IMR-90 (cell line): ENCODE measurements around the gene CENPF. TPM values are rescaled to one million over a fixed set of nuclear protein-coding genes. Genes with fewer than 3 reads are reported as not detected.

Source experiments
- ATAC-seq: fragments of 200-7000 bp; cut with Tn5 transposase; 2 replicates; pipeline ENCODE4 v1.9.1; 2020; ENCODE audit warnings: low read depth, mild to moderate bottlenecking, moderate library complexity
- BruUV-seq: library from RNA; stranded (reverse); fragments of 400-500 nt; replicated peaks from 2 replicates; lab custom pipeline; 2021; lab: Mats Ljungman, UMichigan
- CTCF ChIA-PET: fragments of 300-600 bp; formaldehyde crosslinking; extraction: SDS; loops from one replicate; lab custom pipeline; 2021; ENCODE audit warnings: antibody characterized with exemption; lab: Yijun Ruan, JAX
- POLR2A ChIA-PET: fragments of 300-600 bp; sonication (Branson Sonifier 250); formaldehyde crosslinking; loops from one replicate; lab custom pipeline; 2022; ENCODE audit warnings: antibody characterized with exemption; ENCODE audit not compliant: unreplicated experiment; lab: Charles Lee
- DNase-seq: peaks from one replicate; pipeline ENCODE4 v3.0.0; 2013
- H2AFZ ChIP-seq: replicated peaks from 2 replicates; pipeline ENCODE3; 2013; ENCODE audit warnings: low read length, mild to moderate bottlenecking; ENCODE audit not compliant: poor library complexity
- H2AK5ac ChIP-seq: 2 replicates; pipeline ENCODE4 v1.6.1; 2013; ENCODE audit warnings: low read depth, low read length, inconsistent platforms
- H2AK9ac ChIP-seq: replicated peaks from 2 replicates; pipeline ENCODE3; 2013; ENCODE audit warnings: mild to moderate bottlenecking, low read depth, low read length, moderate library complexity; ENCODE audit not compliant: poor library complexity
- H2BK120ac ChIP-seq: 2 replicates; pipeline ENCODE4 v1.6.1; 2013; ENCODE audit warnings: low read depth, low read length, inconsistent platforms
- H2BK15ac ChIP-seq: 3 replicates; pipeline ENCODE4 v1.6.1; 2013; ENCODE audit warnings: low read depth, low read length, inconsistent platforms
- H2BK20ac ChIP-seq: 2 replicates; pipeline ENCODE4 v1.6.1; 2013; ENCODE audit warnings: low read depth, mild to moderate bottlenecking, inconsistent platforms, low read length, moderate library complexity
- H2BK5ac ChIP-seq: 2 replicates; pipeline ENCODE4 v1.6.1; 2013; ENCODE audit warnings: mild to moderate bottlenecking, low read depth, low read length, inconsistent platforms; ENCODE audit not compliant: poor library complexity, severe bottlenecking
- H3K14ac ChIP-seq: replicated peaks from 2 replicates; pipeline ENCODE4 v1.6.1; 2013; ENCODE audit warnings: low read depth, low read length, inconsistent platforms
- H3K18ac ChIP-seq: 2 replicates; pipeline ENCODE4 v1.6.1; 2013; ENCODE audit warnings: low read depth, low read length, control low read depth
- H3K23ac ChIP-seq: 2 replicates; pipeline ENCODE4 v1.6.1; 2013; ENCODE audit warnings: low read depth, low read length, inconsistent platforms
- H3K27ac ChIP-seq: 2 replicates; pipeline ENCODE4 v1.5.1; 2013; ENCODE audit warnings: mild to moderate bottlenecking, control low read depth, low read length; ENCODE audit not compliant: insufficient read depth
- H3K27me3 ChIP-seq: 2 replicates; pipeline ENCODE4 v1.6.1; 2013; ENCODE audit warnings: low read length; ENCODE audit not compliant: control insufficient read depth, insufficient read depth
- H3K36me3 ChIP-seq: 2 replicates; pipeline ENCODE4 v1.6.1; 2013; ENCODE audit warnings: low read length, mixed read lengths; ENCODE audit not compliant: control insufficient read depth, insufficient read depth
- H3K4ac ChIP-seq: 2 replicates; pipeline ENCODE4 v1.6.1; 2013; ENCODE audit warnings: low read depth, low read length, inconsistent platforms
- H3K4me1 ChIP-seq: 2 replicates; pipeline ENCODE4 v1.6.1; 2013; ENCODE audit warnings: low read length, mixed read lengths; ENCODE audit not compliant: control insufficient read depth, insufficient read depth
- H3K4me2 ChIP-seq: 2 replicates; pipeline ENCODE4 v1.6.1; 2013; ENCODE audit warnings: low read depth, mild to moderate bottlenecking, control low read depth, low read length, moderate library complexity
- H3K4me3 ChIP-seq: 2 replicates; pipeline ENCODE4 v1.5.1; 2013; ENCODE audit warnings: low read depth, mild to moderate bottlenecking, control low read depth, low read length, moderate library complexity; ENCODE audit not compliant: insufficient read depth
- H3K56ac ChIP-seq: 2 replicates; pipeline ENCODE4 v1.6.1; 2013; ENCODE audit warnings: low read length, inconsistent platforms; ENCODE audit not compliant: insufficient read depth; ENCODE audit errors: extremely low read depth
- H3K79me1 ChIP-seq, 2 experiments: 2 replicates each; pipeline ENCODE4 v1.6.1; 2013; ENCODE audit warnings: low read length in 2 of 2, inconsistent platforms in 1 of 2, low read depth in 1 of 2
- H3K9ac ChIP-seq: 2 replicates; pipeline ENCODE4 v1.6.1; 2013; ENCODE audit warnings: low read depth, low read length, control low read depth
- H3K9me1 ChIP-seq: 2 replicates; pipeline ENCODE4 v1.6.1; 2013; ENCODE audit warnings: low read length, inconsistent platforms; ENCODE audit not compliant: insufficient read depth
- H3K9me3 ChIP-seq: 2 replicates; pipeline ENCODE4 v1.6.1; 2013; ENCODE audit warnings: low read length; ENCODE audit not compliant: control insufficient read depth, insufficient read depth
- H4K20me1 ChIP-seq: 2 replicates; pipeline ENCODE4 v1.6.1; 2013; ENCODE audit warnings: low read length, inconsistent platforms; ENCODE audit not compliant: insufficient read depth
- H4K5ac ChIP-seq: 2 replicates; pipeline ENCODE4 v1.6.1; 2013; ENCODE audit warnings: mild to moderate bottlenecking, low read depth, low read length, control low read depth
- H4K8ac ChIP-seq, 2 experiments: 2 replicates each; pipeline ENCODE4 v1.6.1; 2013; ENCODE audit warnings: low read depth in 2 of 2, low read length in 2 of 2, control low read depth in 1 of 2, inconsistent platforms in 1 of 2
- H4K91ac ChIP-seq: 2 replicates; pipeline ENCODE4 v1.6.1; 2013; ENCODE audit warnings: low read depth, low read length, inconsistent platforms; ENCODE audit not compliant: insufficient read depth
- BHLHE40 ChIP-seq: fragments of 150-350 bp; IDR thresholded peaks from 2 replicates; pipeline ENCODE4 v1.6.1; 2016; ENCODE audit warnings: mild to moderate bottlenecking, low read depth, low read length
- CHD1 ChIP-seq: IDR thresholded peaks from 2 replicates; pipeline ENCODE4 v1.6.1; 2012; ENCODE audit warnings: low read depth, low read length, improper control_type of control experiment
- MAFK ChIP-seq: IDR thresholded peaks from 2 replicates; pipeline ENCODE4 v1.6.1; 2012; ENCODE audit warnings: low read depth, low read length, improper control_type of control experiment
- MAZ ChIP-seq: IDR thresholded peaks from 2 replicates; pipeline ENCODE4 v1.6.1; 2012; ENCODE audit warnings: low read depth, mild to moderate bottlenecking, low read length, improper control_type of control experiment, moderate library complexity, borderline replicate concordance
- MXI1 ChIP-seq: IDR thresholded peaks from 2 replicates; pipeline ENCODE4 v1.6.1; 2012; ENCODE audit warnings: low read depth, mild to moderate bottlenecking, low read length, moderate library complexity, borderline replicate concordance
- NFE2L2 ChIP-seq: fragments of 150-350 bp; IDR thresholded peaks from 2 replicates; pipeline ENCODE4 v1.6.1; 2016; ENCODE audit warnings: low read depth, mild to moderate bottlenecking, low read length
- RAD21 ChIP-seq: IDR thresholded peaks from 2 replicates; pipeline ENCODE4 v1.6.1; 2012; ENCODE audit warnings: low read length, improper control_type of control experiment
- RCOR1 ChIP-seq: IDR thresholded peaks from 2 replicates; pipeline ENCODE4 v1.6.1; 2012; ENCODE audit warnings: mild to moderate bottlenecking, low read length, improper control_type of control experiment; ENCODE audit not compliant: insufficient replicate concordance
- SMC3 ChIP-seq: fragments of 150-350 bp; IDR thresholded peaks from 2 replicates; pipeline ENCODE4 v1.6.1; 2016; ENCODE audit warnings: low read depth, mild to moderate bottlenecking, antibody characterized with exemption, low read length, moderate library complexity
- WGBS, 2 experiments: methylation state at CpG; one replicate each; pipeline versions ENCODE4 v1.1.5 to v1.1.7; 2013; ENCODE audit warnings: missing lambda C conversion rate in 2 of 2; ENCODE audit not compliant: insufficient read length in 1 of 2; ENCODE audit errors: extremely low coverage in 2 of 2; 5-methylcytosine and 5-hydroxymethylcytosine counted together
- dilution Hi-C: fragments of 300-500 bp; cut with HindIII; formaldehyde crosslinking; loops from one replicate; pipeline ENCODE4 v1.14.3; 2018; ENCODE audit warnings: low sequenced_read_pairs; ENCODE audit not compliant: unreplicated experiment
- in situ Hi-C: fragments of 300-500 bp; cut with MboI; formaldehyde crosslinking; loops from 3 replicates; pipeline ENCODE4 v1.14.3; 2019; ENCODE audit warnings: low sequenced_read_pairs, inconsistent platforms, mixed read lengths
- intact Hi-C: fragments of 100-400 bp; cut with micrococcal nuclease; formaldehyde crosslinking; loops from 2 replicates; pipeline ENCODE4 v1.10.0; 2022
- polyA plus RNA-seq, 3 experiments: library from polyadenylated mRNA; depleted of rRNA; stranded (reverse); fragments of >200 nt; gene quantifications; 2 replicates each; pipeline ENCODE4 v1.2.3, GENCODE V29; 2012; ENCODE audit warnings: low replicate concordance in 1 of 3
- total RNA-seq: library from RNA; depleted of rRNA; stranded (reverse); fragments of >200 nt; gene quantifications from 2 replicates; pipeline ENCODE4 v1.2.3, GENCODE V29; 2012
- TF ChIP-seq, protein P1 (sequence below): conservative IDR thresholded peaks from 2 replicates; pipeline ENCODE4 v1.5.1; 2012; ENCODE audit warnings: mild to moderate bottlenecking, low read depth, low read length, improper control_type of control experiment

The CENPF gene
- total and polyA plus RNA-seq, 2 of the 4 experiments (the other 2 are of a cell fraction) = 20.9 to 51.8 TPM

DNA sequence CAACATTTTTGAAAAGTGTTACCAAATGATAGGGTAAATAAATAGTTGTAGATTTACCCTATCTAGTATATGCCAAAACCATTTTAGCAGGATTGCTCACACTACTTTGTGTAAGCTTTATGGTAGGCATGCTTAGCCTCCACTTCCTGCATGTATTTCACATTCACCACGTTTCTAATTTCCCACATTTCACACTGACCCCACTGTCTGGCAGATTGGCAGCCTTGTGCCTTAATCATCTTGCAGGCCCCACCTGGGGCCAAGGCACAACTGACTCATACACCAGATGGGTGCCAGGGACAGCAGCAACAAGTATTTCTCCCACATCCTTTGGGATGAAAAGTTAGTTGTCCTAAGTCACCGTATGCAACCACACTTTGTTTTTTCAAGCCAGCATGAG, 21.2 kb upstream of the CENPF start (continued):
- TF ChIP-seq MXI1 = 0 out of 2 replicates have a peak, but pooled peaks have one; percentile 27

DNA sequence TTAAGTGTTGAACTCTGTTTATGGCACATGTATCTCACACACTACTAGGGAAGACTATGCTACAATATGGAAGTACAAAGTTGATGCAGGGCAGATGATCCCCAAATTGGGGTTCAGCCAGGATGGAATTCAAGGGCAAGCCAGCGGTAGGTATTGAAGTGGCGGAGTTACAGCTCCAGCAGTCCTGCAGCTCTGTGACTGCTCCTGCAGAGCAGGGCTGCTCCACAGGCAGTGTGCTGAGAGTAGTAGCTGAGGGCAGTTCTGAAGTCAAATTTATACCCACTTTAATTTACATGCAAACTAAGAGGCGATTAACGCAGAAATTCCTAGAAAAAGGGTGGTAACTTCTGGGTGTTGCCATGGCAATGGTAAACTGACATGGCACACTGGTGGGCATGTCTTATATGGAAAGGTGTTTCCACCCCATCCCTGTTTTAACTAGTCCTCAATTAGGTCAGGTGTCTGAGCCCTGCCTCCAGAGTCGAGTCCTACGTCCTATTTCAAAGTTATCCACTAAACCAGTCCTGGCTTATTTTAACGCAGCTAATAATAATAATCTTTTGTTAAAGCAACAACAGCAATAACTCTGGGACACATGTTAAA, 20.6 kb upstream of the CENPF start:
- peaks cover 1% of the 10 kb centered on the region; the same call in 1 of the 2 replicates for H3K27me3 ChIP-seq
- in situ Hi-C loops (loop anchor here (10.0 kb wide), 1 partner anchor 368 kb away; no protein-coding TSS in a partner anchor), dilution Hi-C loops (no loop called here), intact Hi-C loops (loop anchor here (5.0 kb wide), 1 partner anchor 190 kb away; no protein-coding TSS in a partner anchor)
- H3K4ac ChIP-seq = peak overlapping the region; percentile 0; the same call in 1 of the 2 replicates
- H4K91ac ChIP-seq = no peak overlapping the region
- no peaks in the 10 kb centered on the region for H4K20me1 ChIP-seq
- H3K4me1 ChIP-seq = peaks cover 2% of the 10 kb centered on the region; the same call in 1 of the 2 replicates
- no peak overlapping the region for H3K4me2 ChIP-seq
- WGBS, 2 experiments = 92% methylated on average over 2 of the region's 7 CpGs; no CpG with 5 or more reads in 1 of the 2 experiments
- no peaks in the 10 kb centered on the region for H3K36me3 ChIP-seq
- H2BK5ac ChIP-seq = peak overlapping the region; percentile 44
- no peak overlapping the region for H3K9ac ChIP-seq
- H2AK9ac ChIP-seq = no peak overlapping the region
- H3K9me1 ChIP-seq = peaks cover 2% of the 10 kb centered on the region; the same call in 1 of the 2 replicates
- H2BK15ac ChIP-seq = 0 out of 3 replicates have a peak overlapping the region, but pooled peaks have one; percentile 12
- BruUV-seq = no TSS peak
- ATAC-seq (no peak; the same call in 1 of the 2 replicates), DNase-seq (no peak)
- ChIA-PET CTCF (interaction anchor here (0.6 to 2.2 kb wide), 4 partner anchors 8 to 250 kb away, joined by 3 to 13 read pairs (median 4); partner anchors contain the start of gene PTPN14), POLR2A (no interaction called here)
- H2BK20ac ChIP-seq = peak overlapping the region; percentile 57; the same call in 1 of the 2 replicates
- TF ChIP-seq NFE2L2 (no peak), RCOR1 (no peak), BHLHE40 (no peak), MAZ (no peak), CHD1 (no peak), MAFK (no peak), MXI1 (no peak), SMC3 (no peak), RAD21 (no peak)
- TF ChIP-seq, protein P1, sequence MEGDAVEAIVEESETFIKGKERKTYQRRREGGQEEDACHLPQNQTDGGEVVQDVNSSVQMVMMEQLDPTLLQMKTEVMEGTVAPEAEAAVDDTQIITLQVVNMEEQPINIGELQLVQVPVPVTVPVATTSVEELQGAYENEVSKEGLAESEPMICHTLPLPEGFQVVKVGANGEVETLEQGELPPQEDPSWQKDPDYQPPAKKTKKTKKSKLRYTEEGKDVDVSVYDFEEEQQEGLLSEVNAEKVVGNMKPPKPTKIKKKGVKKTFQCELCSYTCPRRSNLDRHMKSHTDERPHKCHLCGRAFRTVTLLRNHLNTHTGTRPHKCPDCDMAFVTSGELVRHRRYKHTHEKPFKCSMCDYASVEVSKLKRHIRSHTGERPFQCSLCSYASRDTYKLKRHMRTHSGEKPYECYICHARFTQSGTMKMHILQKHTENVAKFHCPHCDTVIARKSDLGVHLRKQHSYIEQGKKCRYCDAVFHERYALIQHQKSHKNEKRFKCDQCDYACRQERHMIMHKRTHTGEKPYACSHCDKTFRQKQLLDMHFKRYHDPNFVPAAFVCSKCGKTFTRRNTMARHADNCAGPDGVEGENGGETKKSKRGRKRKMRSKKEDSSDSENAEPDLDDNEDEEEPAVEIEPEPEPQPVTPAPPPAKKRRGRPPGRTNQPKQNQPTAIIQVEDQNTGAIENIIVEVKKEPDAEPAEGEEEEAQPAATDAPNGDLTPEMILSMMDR = no peak
- 0 out of 2 replicates have a peak overlapping the region, but pooled peaks have one; percentile 7 for H2BK120ac ChIP-seq
- peak overlapping the region; percentile 8; the same call in 1 of the 2 replicates for H3K18ac ChIP-seq
- H4K8ac ChIP-seq = no peak overlapping the region; a peak in 1 of 4 replicates
- peak overlapping the region; percentile 48 for H2AK5ac ChIP-seq
- H3K4me3 ChIP-seq = no peak overlapping the region
- no peak overlapping the region for H3K56ac ChIP-seq
- H3K14ac ChIP-seq = no peak overlapping the region
- no peaks in the 10 kb centered on the region for H3K79me1 ChIP-seq
- no peak overlapping the region for H3K27ac ChIP-seq
- H4K5ac ChIP-seq = no peak overlapping the region
- H3K23ac ChIP-seq = no peak overlapping the region
- H3K9me3 ChIP-seq = no peaks in the 10 kb centered on the region
- no peak overlapping the region for H2AFZ ChIP-seq
